Measurements from ENCODE around the gene PCBP4.

Gene PCBP4

DNA sequence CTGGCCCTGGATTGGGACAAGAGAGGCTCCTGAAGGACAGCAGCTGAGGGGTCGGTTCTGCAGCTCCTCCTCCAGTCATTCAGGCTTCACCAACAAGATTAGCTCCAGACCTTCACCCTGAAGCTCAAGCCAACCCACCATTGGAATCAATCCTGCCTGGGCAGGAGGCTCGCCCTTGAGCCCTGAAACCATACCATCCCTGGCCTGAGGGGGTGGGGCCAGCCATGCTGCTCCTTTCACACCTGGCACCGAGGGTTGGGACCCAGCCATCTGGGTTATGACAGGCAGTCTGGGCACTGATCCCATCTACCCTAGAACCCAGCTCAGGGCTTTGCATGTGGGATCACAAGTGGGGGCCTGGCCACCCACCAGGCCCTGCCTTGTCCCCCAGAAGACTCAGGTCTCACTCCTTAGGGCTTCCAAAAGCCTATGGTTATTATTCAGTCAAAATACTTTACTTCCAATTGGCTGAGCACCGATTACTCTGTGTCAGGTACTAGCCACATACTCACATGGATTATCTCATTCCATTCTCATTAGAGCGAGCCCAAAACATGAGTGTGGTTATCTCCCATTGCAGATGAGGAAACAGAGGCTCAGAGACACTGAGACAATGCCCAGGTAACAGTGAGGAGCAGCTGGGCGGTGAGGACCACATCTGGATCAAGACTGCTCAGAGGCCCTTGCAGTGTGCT lies 3.5 kb upstream of the PCBP4 start:
- DNase-seq = no peak

DNA sequence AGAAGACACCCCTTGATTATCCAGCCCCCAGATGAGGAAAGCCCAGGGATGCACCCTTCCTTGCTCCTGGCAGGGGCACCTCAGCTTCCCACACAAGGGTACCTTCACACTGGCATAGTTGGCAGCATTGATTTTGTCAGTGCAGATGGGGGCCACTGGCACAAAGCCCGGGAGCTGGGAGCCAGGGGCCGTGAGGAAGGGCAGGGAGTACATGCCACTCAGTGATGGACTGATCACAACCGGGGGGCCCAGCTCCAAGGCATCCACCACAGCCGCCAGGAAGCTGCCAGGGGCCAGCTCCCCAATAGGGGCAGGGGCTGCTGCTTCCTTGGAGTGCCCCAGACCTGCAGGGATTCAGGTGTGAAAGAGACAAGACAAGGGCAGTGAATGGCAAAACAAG lies 2.6 kb upstream of the PCBP4 start:
- no peak for DNase-seq

DNA sequence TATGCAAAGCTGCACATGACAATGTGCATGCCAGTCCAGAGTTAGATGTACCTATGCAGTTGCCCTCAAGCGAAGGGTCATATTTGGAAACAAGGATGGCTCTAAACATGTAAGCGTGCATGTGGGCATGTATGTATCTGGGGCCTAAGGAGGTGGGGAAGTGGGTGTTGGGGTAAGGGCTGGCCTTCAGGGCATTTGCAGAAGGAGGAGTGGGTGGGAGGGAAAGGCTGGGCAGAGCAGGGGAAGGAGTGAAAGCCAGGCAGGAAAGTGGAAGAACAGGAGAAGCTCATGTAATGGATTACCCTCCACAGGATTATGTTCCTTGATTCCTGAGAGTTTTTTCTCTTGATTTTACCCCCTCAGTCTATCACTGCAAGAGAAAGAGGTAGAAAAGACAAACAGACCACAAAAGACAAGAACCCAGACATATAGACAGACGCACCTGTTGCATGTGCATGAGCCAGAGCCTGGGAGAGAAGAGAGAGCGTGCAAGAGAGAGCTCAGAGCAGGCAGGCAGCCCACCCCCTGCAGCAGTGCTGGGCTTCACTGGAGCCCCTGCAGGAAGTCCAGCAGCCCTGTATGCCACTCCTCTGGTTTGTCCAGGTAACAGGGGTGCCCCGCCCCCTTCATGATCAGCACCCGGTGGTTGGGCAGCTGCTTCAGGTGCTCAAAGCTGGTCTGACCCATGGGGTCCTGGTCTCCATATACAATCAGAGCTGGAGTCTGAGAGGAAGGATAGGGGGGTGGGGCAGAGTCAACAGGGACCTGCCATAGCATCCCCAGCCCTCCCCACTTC lies 1.8 kb upstream of the PCBP4 start:
- DNase-seq = no peak

DNA sequence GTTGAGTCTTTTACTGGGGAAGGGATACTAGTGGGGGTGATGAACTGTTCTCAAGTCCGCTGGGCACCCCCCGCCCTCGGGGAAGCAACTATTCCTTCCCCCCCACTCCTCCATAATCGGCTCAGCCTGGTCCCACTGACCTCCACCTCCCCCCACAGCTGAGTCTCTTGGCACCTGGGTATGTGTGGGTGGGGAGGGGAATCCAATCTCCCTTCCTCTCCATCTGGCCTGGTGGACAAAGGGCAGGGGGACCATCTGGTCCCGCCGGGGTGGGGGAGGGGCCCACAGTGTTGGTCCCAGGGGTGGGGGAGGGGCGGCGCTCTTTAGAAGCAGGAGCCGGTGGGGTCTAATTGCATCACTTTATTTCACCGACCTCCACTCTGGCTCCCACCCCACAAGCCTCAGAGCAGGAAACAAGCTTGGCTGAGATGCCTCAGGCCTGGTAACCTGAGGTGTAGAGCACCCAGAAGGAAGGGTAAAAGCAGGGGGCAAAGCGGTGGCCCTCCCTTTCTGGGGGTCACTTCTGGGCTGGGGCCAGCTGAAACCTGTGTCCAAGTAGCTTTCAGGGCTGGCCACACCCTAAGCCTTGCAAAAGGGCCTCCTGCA lies 1.0 kb upstream of the PCBP4 start:
- no peak for DNase-seq

DNA sequence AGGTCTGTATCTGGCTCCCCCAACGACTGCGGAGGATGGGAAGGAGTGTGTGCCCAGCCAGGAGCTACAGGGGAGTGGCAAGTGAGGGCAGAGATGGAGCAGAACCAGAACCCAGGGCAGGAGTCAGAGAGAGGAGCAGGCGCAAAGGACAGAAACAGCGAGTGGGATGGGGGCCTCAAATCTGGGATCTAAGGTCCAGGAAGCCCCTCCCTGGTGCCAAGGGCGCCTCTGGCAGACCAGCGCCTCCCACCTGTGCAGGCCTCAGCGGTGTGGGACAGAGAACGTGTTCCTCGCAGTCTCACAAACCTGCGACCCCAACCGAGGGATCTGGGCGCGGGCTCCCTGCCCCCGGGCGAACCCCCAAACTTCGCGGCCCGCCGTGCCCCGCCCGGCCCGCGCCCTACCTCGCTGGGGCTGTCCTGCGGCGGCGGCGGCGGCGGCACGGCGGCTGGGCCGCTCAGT lies 301 bp downstream of the PCBP4 start:
- DNase-seq = no peak

DNA sequence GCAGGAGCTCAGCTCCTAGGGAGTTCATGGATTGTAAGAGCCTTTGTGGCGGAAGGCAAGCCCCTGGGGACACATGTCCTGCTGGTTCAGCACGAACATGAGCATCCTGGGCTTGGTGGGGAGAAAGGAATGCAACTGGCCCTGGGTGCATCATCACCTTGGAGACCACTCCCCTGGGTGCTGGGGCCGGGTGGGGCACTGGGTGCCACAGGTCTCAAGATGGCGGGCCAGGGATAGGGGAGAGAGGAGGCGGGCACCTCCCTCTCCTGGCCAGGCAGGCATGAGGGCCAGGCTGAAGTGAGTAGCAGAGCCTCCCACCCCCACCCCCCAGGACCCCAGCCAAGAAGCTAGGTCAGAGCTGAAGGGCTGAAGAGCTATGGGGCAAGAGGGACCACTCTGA lies 768 bp downstream of the PCBP4 start:
- DNase-seq = no peak

DNA sequence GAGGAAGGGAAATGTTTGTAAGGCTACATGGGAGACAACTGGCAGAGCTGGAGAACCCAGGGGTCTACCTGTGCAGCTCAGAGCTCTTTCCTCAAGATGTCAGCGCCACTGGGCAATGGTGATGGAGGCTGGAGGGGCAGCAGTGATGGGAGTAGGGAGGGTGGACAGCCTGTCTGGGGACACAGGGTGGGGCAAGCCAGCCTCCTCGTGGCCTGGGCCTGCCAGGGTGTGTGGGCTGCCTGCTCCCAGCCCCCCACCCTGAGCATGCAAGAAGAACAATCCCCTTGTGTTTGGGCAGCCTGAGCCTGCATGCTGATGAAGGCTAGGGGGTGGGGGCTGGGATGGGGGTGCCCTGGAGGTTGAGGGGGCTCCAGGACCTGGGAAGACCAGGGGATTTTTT lies 1.2 kb downstream of the PCBP4 start:
- DNase-seq = no peak

DNA sequence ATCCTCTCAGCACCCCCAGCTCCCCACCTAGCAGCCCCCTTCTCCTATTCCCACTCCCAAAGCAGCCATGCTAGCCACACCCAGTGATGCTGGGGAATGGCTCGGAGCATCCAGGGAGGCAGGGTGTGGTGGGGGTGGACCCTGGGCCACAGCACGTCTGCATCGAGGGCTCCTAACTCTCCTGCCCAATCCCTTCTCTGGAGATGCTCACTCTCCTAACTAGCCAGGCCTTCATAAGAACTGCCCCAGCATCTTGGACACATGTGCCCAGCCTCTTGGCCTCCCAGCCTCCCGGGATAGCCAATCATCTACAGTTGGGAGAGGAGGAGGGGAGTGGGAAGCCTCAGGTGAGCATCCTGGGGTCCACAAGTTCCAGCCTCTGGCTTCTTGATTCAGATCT lies 2.7 kb downstream of the PCBP4 start:
- DNase-seq = no peak

DNA sequence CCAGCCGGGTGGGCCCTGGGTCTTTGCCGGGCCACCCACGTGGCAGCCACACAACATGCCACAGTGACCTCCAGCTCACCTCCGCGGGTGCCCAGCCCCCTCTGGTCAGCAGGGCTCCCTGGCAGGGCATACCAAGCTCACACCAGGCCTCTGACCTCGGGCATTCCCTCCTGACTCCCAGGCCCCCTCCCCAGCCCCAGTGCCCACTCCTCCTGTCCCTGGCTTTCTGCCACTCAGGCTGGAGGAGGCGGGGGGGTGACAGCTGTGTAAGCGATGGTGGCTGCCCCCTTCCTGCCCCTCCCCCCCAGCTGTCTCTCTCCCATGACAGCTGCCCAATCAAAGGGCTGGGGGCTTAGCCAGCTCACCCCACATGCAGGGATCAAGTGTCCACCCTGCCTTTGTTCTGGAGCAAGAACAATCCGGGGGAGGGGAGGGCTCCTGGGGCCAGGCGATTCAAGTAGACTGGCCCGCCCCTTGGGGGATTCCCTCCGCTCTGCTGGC lies 3.3 kb downstream of the PCBP4 start:
- DNase-seq = no peak

DNA sequence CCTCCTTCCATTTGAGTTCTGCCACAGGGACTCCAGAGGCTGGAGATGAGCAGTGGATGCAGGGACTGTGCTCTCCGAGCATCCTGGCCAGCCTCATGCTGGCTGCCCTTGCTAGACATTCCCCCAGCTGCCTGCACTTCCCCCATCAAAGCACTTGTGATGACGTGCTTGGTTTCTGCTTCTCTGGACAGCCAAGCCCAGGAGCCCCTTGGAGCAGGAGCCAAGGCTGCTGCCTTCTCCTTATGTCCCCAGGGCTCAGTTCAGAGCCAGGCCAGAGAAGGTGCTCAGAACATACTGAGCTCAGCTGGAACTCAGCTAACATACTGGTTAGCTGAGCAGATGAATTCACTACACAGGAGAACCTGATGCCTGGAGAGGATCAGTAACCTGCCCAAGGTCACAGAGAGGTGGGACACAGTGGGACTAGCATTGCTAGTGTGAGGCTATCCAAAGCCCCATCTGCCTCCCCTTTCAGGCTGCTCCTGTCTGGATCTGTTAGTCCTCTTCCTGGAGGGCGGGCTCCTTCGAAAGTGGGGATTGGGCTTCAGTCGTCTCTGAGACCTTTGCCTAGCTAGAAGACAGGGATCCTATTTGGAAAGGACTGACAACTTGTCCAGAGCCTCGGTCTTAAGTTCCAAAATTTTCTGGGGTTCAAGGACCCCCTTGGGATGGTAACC lies 4.3 kb downstream of the PCBP4 start:
- DNase-seq = no peak

DNA sequence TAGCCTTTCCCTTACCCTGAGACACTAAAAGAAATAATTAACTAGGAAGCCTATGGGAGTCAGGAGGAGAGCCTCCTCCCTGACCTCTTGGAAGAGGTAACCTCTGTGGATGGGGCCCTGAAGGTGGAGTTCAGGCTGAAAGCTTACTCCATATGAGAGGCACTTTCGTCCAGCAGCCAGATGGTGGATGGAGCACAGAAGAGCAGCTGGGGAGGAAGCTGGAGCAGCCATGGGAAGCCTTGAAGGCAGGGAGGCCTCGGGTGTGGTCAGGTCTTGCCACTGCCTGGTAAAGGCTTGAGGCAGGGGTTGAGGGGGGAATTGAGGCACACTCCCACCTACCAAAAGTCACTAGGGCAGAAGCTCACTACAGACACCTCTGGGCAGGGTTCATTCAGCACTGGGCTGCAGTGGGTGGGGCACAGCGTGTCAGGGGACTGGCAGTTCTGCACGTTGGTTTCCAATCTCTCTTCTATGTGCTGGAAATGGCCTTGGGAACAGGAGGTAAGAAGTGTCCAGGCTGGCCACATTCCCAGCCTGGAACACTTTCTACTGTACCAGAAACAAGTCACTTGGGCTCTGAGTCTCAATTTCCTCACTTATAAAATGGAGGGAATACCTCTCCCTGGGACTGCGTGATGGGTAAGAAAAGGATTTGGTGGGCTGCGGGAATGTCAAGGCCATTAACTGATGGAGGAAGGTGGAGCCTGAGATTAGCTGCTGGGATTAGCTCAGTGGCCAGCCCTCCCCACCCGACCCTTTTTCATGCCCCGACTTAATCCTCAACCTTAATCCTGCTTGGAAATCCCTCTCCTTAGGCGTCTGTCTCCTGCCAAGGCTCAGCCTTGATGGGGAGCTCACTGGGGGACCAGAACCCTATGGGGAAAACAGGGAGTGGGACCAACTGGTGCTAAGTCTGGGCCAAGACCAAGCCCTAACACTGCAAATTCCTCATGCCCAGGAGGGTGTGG lies 5.4 kb downstream of the PCBP4 start:
- no peak for DNase-seq

DNA sequence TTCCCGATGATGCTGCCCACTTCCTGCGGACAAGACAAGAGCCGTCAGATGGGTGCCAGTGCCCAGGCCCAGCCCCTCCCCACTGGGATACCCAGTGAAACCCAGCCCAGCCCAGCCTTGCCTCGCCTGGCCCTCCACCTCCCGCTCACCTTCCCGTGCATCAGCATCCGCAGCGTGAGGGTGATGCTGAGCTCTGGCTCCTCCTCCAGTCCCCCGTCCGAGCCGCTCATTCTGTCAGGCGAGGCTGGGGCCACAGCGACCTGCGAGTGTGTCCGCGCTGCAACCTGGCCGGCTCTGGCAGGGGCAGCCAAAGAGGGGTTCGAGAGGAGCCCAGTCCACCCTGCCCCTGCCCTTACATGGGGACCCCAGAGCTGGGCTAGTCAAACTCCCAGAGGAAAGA lies 6.2 kb downstream of the PCBP4 start:
- DNase-seq = no peak

DNA sequence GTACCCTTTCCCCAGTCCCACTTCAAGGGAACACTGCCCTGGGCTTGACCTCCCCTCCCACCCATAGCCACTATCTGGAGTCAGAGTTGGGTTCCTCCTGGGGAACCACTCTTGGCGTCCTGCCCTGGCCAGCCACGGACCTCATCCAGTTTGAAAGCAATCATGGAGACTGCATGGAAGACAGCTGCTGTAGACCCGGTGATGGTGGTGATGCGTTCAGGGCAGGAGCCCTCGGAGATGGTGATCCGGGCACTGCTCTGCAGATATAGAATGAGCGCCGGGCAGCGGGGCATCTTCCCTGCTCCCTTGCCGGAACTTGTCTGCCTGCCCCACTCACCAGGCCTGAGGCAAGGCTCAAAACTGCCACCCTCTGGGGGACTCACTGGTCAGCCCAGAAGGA lies 6.9 kb downstream of the PCBP4 start:
- DNase-seq = no peak

DNA sequence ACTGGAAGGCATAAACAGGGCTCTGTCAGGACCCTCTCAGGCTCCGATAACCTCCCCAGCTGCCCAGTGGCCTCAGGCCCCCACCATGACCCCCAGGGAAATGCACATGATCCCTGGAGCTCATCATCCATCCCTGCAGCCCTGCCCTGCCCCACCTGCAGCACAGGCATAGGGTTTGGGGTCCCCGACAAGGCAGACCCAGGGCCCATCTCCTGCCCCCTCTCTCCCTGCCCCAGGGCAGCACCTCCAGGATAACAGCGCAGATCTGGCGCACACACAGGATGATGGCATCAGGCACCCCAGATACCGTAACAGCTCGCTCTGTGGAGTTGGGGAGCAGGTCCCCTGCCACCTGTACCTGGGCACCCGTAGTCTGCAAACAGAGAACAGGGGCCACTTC lies 7.6 kb downstream of the PCBP4 start:
- no peak for DNase-seq

DNA sequence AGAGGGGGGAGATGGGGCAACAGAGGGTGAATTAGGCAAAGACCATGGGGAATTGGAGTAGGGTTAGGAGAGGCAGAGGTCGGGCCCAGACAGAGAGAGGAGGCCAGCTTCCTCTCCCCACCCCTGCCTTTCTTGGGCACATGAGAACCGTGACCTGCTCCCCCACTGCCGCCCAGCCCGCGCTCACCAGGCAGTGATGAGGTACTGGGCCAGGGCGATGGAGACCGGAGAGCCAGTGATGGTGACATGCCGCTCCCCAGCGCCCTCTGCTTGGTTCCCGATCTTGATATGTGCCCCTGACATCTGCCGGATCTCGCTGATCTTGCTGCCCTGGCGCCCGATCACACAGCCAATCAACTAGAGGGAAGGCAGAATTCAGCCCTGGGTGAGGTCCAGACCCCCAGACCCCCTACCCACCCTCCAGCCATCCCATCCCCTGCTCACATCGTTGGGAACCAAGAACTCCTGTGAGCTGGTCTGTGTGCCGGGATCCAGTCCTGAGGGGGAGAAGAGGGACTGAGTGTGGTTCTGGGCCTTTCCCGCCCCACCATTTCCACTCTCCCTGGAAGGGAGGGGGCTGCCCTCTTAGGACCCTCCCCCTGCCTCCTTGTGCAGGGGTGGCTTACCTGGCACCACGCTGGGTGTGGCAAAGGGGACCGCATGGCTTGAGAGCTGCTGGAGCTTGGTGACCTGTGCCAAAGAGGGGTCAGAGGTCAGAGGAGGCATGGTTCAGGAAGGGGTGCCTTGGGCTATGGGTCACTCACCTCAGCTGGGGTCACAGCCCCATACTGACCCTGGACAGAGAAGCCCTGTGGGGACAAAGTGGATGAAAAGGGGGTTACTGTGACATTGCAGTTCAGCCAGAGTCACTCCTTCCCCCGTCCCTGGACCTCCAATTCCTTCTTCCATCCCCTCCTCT lies 8.4 kb downstream of the PCBP4 start:
- DNase-seq = no peak

DNA sequence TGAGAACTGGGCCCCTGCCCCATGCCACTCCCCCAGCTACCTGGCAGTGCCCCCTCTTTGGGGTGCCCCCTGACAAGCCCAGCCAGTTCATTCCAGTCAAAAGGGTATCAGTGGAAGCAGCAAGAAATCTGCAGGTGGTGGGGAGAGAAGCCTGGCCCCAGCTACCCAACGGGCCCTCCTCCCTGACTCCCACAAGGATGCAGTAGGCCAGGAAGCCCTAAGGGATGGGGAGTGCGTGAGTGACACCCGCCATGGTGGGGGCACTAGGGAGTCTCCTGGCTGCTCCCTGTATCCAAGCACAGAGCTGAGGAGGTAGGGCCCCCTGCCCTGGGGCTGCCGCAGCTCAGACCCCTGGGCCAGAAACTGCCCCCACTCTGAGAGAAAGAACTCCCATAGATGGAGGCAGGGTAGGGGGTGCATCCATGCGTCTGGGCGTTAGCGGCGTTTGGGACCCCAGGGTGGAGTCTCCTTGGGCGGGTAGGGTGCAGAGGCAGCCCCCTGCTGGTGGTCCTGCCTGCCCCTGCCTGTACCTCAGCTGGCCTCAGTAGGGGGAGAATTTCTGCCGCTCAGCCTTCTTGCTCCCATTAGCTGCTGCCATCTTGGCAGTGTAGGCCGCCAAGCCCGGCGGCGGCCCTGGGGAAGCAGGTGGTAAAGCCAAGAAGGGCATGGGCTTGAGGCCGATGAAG lies 9.6 kb downstream of the PCBP4 start:
- no peak for DNase-seq

DNA sequence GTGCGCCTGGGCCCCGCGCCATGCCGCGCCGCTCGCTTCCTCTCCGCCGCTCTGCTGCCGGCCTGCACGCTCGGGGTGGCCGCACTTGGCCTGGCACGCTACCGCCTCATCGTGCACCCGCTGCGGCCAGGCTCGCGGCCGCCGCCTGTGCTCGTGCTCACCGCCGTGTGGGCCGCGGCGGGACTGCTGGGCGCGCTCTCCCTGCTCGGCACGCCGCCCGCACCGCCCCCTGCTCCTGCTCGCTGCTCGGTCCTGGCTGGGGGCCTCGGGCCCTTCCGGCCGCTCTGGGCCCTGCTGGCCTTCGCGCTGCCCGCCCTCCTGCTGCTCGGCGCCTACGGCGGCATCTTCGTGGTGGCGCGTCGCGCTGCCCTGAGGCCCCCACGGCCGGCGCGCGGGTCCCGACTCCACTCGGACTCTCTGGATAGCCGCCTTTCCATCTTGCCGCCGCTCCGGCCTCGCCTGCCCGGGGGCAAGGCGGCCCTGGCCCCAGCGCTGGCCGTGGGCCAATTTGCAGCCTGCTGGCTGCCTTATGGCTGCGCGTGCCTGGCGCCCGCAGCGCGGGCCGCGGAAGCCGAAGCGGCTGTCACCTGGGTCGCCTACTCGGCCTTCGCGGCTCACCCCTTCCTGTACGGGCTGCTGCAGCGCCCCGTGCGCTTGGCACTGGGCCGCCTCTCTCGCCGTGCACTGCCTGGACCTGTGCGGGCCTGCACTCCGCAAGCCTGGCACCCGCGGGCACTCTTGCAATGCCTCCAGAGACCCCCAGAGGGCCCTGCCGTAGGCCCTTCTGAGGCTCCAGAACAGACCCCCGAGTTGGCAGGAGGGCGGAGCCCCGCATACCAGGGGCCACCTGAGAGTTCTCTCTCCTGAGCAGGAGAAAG lies 11.1 kb downstream of the PCBP4 start:
- no peak for DNase-seq

DNA sequence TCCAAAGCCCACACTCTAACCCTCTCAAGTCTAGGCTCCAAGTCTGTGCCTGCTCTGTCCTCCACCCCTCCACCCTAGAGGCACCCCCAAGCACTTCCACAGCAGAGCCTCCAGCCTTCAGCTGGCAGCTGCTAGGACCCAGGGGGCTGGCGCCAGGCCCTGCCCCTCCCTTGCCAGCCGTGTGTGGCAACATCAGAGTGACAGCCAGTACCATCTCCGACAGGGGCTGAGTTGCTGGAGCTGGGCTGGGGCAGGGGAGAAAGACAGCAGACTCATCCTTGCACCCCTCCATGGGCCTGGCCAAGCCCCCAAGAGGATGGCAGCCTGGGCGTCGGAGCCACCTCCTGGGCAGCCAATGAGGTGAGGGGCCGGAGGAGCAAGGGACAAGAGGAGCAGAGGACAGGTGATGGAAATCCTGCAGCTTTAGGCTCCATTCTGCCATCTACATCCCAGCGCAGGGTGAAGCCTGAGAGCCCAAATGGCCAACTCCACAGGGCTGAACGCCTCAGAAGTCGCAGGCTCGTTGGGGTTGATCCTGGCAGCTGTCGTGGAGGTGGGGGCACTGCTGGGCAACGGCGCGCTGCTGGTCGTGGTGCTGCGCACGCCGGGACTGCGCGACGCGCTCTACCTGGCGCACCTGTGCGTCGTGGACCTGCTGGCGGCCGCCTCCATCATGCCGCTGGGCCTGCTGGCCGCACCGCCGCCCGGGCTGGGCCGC lies 11.9 kb downstream of the PCBP4 start, which contains the start of gene GPR62:
TSS of gene GPR62 (plus strand) at position 207 of the 718 bp plus-strand sequence. CDS start at position 479, 272 bp downstream.
- DNase-seq = no peak

DNA sequence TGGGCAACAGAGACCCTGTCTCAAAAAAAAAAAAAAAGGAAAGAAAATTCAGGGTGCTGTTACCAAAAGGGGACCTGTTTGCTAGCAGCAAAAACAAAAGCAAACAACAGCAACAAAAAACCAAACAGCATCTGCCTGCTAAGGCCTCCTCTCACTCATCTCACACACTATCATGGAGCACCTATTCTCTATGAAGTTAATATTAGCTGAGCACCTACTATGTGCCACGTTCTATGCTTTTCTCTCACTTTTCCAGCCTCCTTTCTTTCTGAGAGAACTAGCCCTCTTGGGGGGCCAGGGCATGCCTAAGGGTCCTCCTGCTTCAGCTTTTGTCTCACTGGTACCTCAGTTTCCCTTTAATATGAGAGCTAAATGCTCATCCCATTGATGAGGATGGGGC lies 12.5 kb downstream of the PCBP4 start:
- DNase-seq = no peak
